ENCODE measurements around the gene NEDD4.

Gene NEDD4

DNA sequence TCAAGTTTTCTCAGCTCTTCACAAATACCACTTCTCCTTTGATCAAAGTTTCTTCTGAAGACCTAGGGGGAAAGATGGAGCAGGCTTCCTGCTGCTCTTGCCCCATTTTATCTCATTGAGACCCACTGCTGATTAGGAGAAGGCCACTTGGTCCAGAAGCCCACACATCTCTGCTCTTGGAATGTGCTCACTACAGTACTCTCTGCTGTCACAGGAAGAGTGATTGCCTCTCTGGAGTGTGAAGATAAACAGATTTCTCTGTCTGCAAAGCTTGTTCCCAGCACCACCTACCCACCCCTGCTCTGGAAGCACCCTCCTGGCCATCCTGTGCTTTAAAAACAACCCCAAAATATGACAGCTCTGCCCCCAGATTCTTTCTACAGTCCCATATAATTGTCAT lies 209.1 kb downstream of the NEDD4 start:
- DNase-seq (ENCODE audit: low read depth in 2 of 2), result no peak

DNA sequence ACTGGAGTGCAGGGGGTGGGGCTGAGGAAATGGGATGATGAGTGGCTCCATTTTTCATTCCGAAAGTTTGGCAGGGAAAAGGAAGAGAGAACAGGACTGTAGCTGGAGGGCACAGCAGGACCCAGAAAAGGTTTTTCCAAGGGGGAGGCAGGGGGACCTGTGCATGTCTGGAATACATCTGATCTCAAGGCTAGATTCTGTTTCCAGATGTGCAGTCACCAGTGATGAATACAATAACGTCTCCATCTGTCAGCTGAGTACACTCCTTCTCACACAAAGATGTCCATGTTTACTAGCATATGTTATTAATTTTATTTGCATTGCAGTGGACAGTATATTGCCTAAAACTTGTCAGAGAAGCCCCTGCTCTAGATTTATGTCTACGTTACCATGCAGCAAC lies 210.5 kb downstream of the NEDD4 start:
- no peak for DNase-seq (ENCODE audit: low read depth in 2 of 2)

DNA sequence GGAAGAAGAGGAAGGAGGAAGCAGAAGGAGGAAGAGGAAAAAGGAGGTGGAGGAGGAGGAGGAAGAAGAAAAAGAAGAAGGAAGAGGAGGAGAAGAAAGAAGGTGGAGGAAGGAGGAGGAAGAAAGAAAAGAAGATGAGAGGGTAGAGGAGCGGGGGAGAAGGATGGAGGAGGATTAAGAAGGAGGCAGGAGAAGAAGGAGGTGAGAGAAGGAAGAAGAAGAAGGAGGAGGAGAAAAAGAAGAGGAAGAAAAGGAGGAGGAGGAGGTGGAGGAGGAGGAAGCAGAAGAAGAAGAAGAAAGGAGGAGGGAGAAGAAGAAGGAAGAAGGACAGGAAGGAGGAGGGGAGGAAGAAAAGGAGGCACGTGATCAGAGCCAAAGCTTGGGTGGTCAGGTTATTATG lies 213.1 kb downstream of the NEDD4 start:
- DNase-seq (ENCODE audit: low read depth in 2 of 2), result no peak

- DNase-seq (ENCODE audit: low read depth in 2 of 2), result no peak
Measured at GRCh38 chr15:55778932-55779331, 214.5 kb downstream of the NEDD4 start.

Measured in activated CD8-positive, alpha-beta memory T cell treated with anti-CD3 and anti-CD28 coated beads for 4 hours (primary cell).